Erythroblast (primary cell): ENCODE results near the gene COL19A1.

Source experiments
- GATA1 ChIP-seq: IDR thresholded peaks from 2 replicates; pipeline ENCODE4 v1.6.1; 2011; ENCODE audit warnings: low read depth, mild to moderate bottlenecking, control low read depth, low read length, moderate library complexity
- POLR2A ChIP-seq: IDR thresholded peaks from 2 replicates; pipeline ENCODE4 v1.6.1; 2011; ENCODE audit warnings: mild to moderate bottlenecking, low read length

- TF ChIP-seq POLR2A, result no peak
- no peak for TF ChIP-seq GATA1
Measured at GRCh38 chr6:70180183-70180900, 314.0 kb downstream of the COL19A1 start.
